A204.1 (cell line): ENCODE data around the gene GIMAP2.

ENCODE experiments used
- FAIRE-seq: peaks from 2 replicates; lab custom pipeline; 2012; peaks lifted over from hg19 to GRCh38; lab: Jason Lieb, UNC

Gene GIMAP2

GRCh38 chr7:150734254-150734653, 48.7 kb downstream of the GIMAP2 start:
- FAIRE-seq = no peak

GRCh38 chr7:150735596-150736358, 50.3 kb downstream of the GIMAP2 start:
- FAIRE-seq = no peak

- FAIRE-seq = no peak
Observed at GRCh38 chr7:150736864-150737263, 51.4 kb downstream of the GIMAP2 start.

- no peak for FAIRE-seq
Observed at GRCh38 chr7:150737265-150738055, 52.0 kb downstream of the GIMAP2 start, which contains the start of gene GIMAP5. Gene GIMAP5 (plus strand): TSS chr7:150737418. CDS start chr7:150740885, 3,467 bp downstream.

DNA sequence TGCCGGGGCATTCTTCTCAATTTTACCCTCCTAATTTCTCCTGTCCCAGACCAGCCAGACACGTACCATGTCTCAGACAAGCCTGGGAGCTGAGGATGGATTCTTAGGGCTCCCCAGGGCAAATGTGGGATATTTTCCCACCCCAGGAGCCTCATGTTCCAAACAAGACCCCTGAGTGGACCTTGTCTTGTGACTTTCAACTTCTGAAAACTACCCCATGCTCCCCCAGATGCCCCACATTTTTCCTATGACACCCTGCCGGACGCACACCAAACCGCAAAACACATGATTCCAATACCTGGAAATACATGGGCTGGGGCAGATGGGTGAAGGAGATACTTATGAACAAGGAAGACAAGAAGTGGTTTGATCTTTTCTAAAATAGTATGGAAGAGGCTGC, 52.6 kb downstream of the GIMAP2 start:
- no peak for FAIRE-seq

DNA sequence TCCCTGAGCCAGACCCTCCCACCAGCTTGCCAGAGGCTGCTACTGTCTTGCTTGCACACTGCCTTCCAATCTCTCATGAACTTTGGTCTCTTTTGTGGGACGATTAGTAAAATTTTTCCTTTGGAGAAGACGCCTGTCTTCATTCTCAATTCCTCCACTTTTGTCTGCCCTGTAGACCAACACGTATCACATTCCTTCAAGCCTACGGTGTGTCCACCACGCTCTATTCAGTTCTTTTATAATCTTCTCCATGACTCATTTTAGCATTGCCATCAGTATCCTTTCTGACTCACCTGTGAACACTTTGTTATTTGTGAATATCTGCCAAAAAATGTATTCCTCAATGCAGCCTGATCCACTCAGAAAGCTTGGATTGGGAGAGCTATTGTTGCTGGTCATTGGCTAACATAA, 53.1 kb downstream of the GIMAP2 start:
- FAIRE-seq = no peak

- FAIRE-seq = no peak
Observed at GRCh38 chr7:150739033-150739432, 53.5 kb downstream of the GIMAP2 start.

GRCh38 chr7:150740053-150740452, 54.5 kb downstream of the GIMAP2 start:
- no peak for FAIRE-seq

- FAIRE-seq = no peak
Observed at GRCh38 chr7:150742286-150742968, 56.9 kb downstream of the GIMAP2 start.
